ENCODE results near the gene EOGT.
A peak's percentile ranks its signal among the peaks of the same experiment; 100 is the strongest.

EOGT gene

DNA sequence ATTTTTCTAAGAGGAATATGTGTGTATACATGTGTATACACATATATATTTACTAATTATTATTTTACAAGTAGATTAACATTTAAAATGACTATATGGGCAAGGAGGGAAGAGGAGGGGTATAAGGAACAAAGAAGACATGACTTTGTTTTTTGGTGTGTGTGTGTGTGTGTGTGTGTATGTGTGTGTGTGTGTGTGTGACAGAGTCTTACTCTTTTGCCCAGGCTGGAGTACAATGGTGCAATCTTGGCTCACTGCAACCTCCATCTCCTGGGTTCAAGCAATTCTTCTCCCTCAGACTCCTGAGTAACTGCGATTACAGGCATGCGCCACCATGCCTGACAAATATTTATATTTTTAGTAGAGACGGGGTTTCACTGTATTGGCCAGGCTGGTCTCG is 2.6 kb upstream of the EOGT start:
- H3K9me2 ChIP-seq (replicated peaks; ENCODE audit: low read depth, low read length) = no peaks in the 10 kb centered on the region
- H3K4me2 ChIP-seq (ENCODE audit: low read depth, low read length, poor library complexity, severe bottlenecking) = peak overlapping the region; percentile 13
- H3K4me3 ChIP-seq (ENCODE audit: low read length, poor library complexity, severe bottlenecking) = no peak overlapping the region
- H3K79me2 ChIP-seq (ENCODE audit: insufficient read depth, low read length) = peaks cover 17% of the 10 kb centered on the region
- peaks cover 39% of the 10 kb centered on the region for H3K4me1 ChIP-seq (ENCODE audit: insufficient read depth, low read length, poor library complexity, severe bottlenecking)
- no peak overlapping the region for H3K9ac ChIP-seq (ENCODE audit: low read depth, low read length, poor library complexity, severe bottlenecking)
- no peaks in the 10 kb centered on the region for H3K27me3 ChIP-seq (ENCODE audit: insufficient read depth, low read length, poor library complexity, severe bottlenecking)
- no peak for TF ChIP-seq EZH2phosphoT487 (IDR thresholded peaks at IDR 0.05; ENCODE audit: borderline replicate concordance)
- TF ChIP-seq, protein P1, sequence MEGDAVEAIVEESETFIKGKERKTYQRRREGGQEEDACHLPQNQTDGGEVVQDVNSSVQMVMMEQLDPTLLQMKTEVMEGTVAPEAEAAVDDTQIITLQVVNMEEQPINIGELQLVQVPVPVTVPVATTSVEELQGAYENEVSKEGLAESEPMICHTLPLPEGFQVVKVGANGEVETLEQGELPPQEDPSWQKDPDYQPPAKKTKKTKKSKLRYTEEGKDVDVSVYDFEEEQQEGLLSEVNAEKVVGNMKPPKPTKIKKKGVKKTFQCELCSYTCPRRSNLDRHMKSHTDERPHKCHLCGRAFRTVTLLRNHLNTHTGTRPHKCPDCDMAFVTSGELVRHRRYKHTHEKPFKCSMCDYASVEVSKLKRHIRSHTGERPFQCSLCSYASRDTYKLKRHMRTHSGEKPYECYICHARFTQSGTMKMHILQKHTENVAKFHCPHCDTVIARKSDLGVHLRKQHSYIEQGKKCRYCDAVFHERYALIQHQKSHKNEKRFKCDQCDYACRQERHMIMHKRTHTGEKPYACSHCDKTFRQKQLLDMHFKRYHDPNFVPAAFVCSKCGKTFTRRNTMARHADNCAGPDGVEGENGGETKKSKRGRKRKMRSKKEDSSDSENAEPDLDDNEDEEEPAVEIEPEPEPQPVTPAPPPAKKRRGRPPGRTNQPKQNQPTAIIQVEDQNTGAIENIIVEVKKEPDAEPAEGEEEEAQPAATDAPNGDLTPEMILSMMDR (conservative IDR thresholded peaks at IDR 0.05; ENCODE audit: low read length) = no peak
- H3K9me3 ChIP-seq (ENCODE audit: insufficient read depth, low read depth, low read length) = no peaks in the 10 kb centered on the region
- no peak overlapping the region for H2AFZ ChIP-seq (ENCODE audit: low read length)
- H3K36me3 ChIP-seq (ENCODE audit: insufficient read depth, low read length) = no peaks in the 10 kb centered on the region
- H3F3A ChIP-seq (ENCODE audit: low read depth) = no peaks in the 10 kb centered on the region; the same call in 1 of the 2 replicates
- H4K20me1 ChIP-seq (ENCODE audit: insufficient read depth, low read length, poor library complexity, severe bottlenecking) = no peaks in the 10 kb centered on the region

DNA sequence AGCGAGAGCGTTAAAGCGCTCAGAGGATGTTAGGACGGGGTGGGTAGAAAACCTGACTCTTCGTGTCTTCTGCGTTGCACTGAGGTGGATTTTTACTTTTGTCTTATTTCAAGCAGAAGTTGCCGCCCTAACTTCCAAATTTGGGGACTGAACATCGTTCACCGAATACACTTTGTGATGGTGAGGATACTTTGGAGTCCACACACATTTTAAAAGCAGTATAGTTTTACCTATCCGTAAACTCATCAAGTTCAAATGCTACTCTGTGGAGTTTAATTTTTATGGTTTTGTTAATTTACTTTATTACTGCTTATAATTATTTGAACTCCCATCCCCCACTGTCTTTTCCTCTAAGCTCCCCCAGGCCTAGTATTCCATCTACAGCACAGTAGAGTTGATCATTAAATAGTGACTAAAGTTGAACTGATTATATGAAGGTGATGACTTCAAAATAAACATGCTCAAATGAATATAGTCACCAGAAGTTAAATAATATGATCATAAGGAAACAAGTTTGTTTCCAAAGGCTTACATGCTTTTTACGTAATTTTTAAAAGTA is 617 bp upstream of the EOGT start:
- H3K4me2 ChIP-seq (ENCODE audit: low read depth, low read length, poor library complexity, severe bottlenecking) = peak overlapping the region; percentile 80

DNA sequence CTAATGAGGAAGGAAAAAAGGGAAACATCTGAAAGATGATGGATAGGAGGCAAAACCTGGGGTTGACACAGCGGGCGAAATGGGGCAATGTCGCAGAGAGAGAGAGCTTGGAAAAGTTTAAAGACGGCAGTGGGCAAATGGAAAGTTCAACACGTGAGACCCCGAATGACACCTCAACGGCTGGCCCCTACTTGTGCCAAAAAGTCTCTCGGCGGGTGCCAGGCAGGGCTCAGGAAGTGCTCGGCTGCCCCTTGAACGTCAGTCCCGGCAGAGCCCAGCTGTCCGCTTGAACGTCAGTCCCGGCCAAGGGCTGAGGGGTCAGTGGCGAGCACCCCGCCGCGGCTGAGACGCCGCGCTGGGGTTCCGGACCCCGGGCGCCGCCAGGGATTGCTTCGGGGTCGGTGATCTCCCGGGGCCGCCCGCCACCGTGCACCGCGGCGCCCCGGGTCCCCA is 658 bp downstream of the EOGT start:
- Histone ChIP-seq H3K4me3 (ENCODE audit: low read length, poor library complexity, severe bottlenecking) (peak overlapping the region; percentile 81), H3K9ac (ENCODE audit: low read depth, low read length, poor library complexity, severe bottlenecking) (peak overlapping the region; percentile 90)

More for the DNA sequence above, 617 bp upstream of the EOGT start:
- Histone ChIP-seq H3K36me3 (ENCODE audit: insufficient read depth, low read length) (no peaks in the 10 kb centered on the region), H3K27me3 (ENCODE audit: insufficient read depth, low read length, poor library complexity, severe bottlenecking) (no peaks in the 10 kb centered on the region), H3K9me3 (ENCODE audit: insufficient read depth, low read depth, low read length) (no peaks in the 10 kb centered on the region), H3F3A (ENCODE audit: low read depth) (peaks cover 4% of the 10 kb centered on the region; the same call in 1 of the 2 replicates), H3K9ac (ENCODE audit: low read depth, low read length, poor library complexity, severe bottlenecking) (peak overlapping the region; percentile 90), H3K79me2 (ENCODE audit: insufficient read depth, low read length) (peaks cover 17% of the 10 kb centered on the region), H2AFZ (ENCODE audit: low read length) (peak overlapping the region; percentile 91), H3K9me2 (replicated peaks; ENCODE audit: low read depth, low read length) (no peaks in the 10 kb centered on the region), H4K20me1 (ENCODE audit: insufficient read depth, low read length, poor library complexity, severe bottlenecking) (no peaks in the 10 kb centered on the region), H3K4me1 (ENCODE audit: insufficient read depth, low read length, poor library complexity, severe bottlenecking) (peaks cover 41% of the 10 kb centered on the region), H3K4me3 (ENCODE audit: low read length, poor library complexity, severe bottlenecking) (peak overlapping the region; percentile 81)
- TF ChIP-seq EZH2phosphoT487 (IDR thresholded peaks at IDR 0.05; ENCODE audit: borderline replicate concordance) = no peak
- TF ChIP-seq, protein P1 (conservative IDR thresholded peaks at IDR 0.05; ENCODE audit: low read length) = no peak

More for the DNA sequence above, 658 bp downstream of the EOGT start:
- H3F3A ChIP-seq (ENCODE audit: low read depth) = peaks cover 4% of the 10 kb centered on the region; the same call in 1 of the 2 replicates
- H3K9me2 ChIP-seq (replicated peaks; ENCODE audit: low read depth, low read length) = no peaks in the 10 kb centered on the region
- peak overlapping the region; percentile 91 for H2AFZ ChIP-seq (ENCODE audit: low read length)
- H4K20me1 ChIP-seq (ENCODE audit: insufficient read depth, low read length, poor library complexity, severe bottlenecking) = no peaks in the 10 kb centered on the region
- H3K79me2 ChIP-seq (ENCODE audit: insufficient read depth, low read length) = peaks cover 17% of the 10 kb centered on the region
- no peaks in the 10 kb centered on the region for H3K36me3 ChIP-seq (ENCODE audit: insufficient read depth, low read length)
- H3K27me3 ChIP-seq (ENCODE audit: insufficient read depth, low read length, poor library complexity, severe bottlenecking) = no peaks in the 10 kb centered on the region
- H3K4me1 ChIP-seq (ENCODE audit: insufficient read depth, low read length, poor library complexity, severe bottlenecking) = peaks cover 44% of the 10 kb centered on the region
- H3K4me2 ChIP-seq (ENCODE audit: low read depth, low read length, poor library complexity, severe bottlenecking) = peak overlapping the region; percentile 80
- TF ChIP-seq, protein P1 (conservative IDR thresholded peaks at IDR 0.05; ENCODE audit: low read length) = no peak
- TF ChIP-seq EZH2phosphoT487 (IDR thresholded peaks at IDR 0.05; ENCODE audit: borderline replicate concordance) = no peak
- H3K9me3 ChIP-seq (ENCODE audit: insufficient read depth, low read depth, low read length) = no peaks in the 10 kb centered on the region
